Gastroesophageal sphincter (tissue), 4 donors: ENCODE measurements around the gene FAM184B. TPM values are rescaled to one million over a fixed set of nuclear protein-coding genes. Genes with fewer than 3 reads are reported as not detected.
"Not testable (repeated sequence)": the region's sequence is repeated elsewhere in the genome, so short reads cannot be mapped to it uniquely, and the experiment has no call there.

Experiments used
- ATAC-seq: fragments of 150-250 bp; one replicate; pipeline ENCODE4 v1.9.1; 2016; ENCODE audit warnings: mild to moderate bottlenecking, moderate library complexity
- H3K27ac ChIP-seq, 4 donors: fragments of 200-600 bp; sonication (generic) in 3 of 4; 1 replicate in 3 of 4; 2 replicates in 1 of 4; pipeline ENCODE4 v1.5.1; 2016 to 2019
- H3K27me3 ChIP-seq: fragments of 200-600 bp; sonication (generic); one replicate; pipeline ENCODE4 v1.5.1; 2019
- H3K36me3 ChIP-seq, 2 donors: fragments of 200-600 bp; sonication (generic); one replicate each; pipeline ENCODE4 v1.5.1; 2019; ENCODE audit warnings: control low read depth in 1 of 2
- H3K4me1 ChIP-seq, 3 donors: fragments of 200-600 bp; sonication (generic); 1 replicate in 2 of 3; 2 replicates in 1 of 3; pipeline ENCODE4 v1.5.1; 2016 to 2019; ENCODE audit warnings: control low read depth in 2 of 3
- H3K4me3 ChIP-seq, 2 donors: fragments of 200-600 bp; sonication (generic); one replicate each; pipeline ENCODE4 v1.5.1; 2019; ENCODE audit warnings: mild to moderate bottlenecking in 1 of 2, moderate library complexity in 1 of 2
- H3K9me3 ChIP-seq, 3 donors: fragments of 200-600 bp; sonication (generic); one replicate each; pipeline ENCODE4 v1.5.1; 2017 to 2019; ENCODE audit warnings: control low read depth in 2 of 3
- CTCF ChIP-seq, 4 experiments: fragments of 200-600 bp in 2 of 4; fragments of 450-650 bp in 2 of 4; sonication (generic) in 1 of 4; IDR thresholded peaks; one replicate each; pipeline ENCODE4 v1.5.1; 2017 to 2019; ENCODE audit warnings: antibody characterized with exemption in 4 of 4, mild to moderate bottlenecking in 2 of 4, moderate library complexity in 2 of 4
- EP300 ChIP-seq: sonication (generic); formaldehyde crosslinking; IDR thresholded peaks from one replicate; pipeline ENCODE4 v1.6.1; 2017; ENCODE audit warnings: antibody characterized with exemption, mild to moderate bottlenecking
- POLR2A ChIP-seq, 2 donors: fragments of 450-650 bp; IDR thresholded peaks; one replicate each; pipeline ENCODE4 v1.6.1; 2017; ENCODE audit warnings: antibody characterized with exemption in 2 of 2, mild to moderate bottlenecking in 2 of 2, moderate library complexity in 1 of 2
- POLR2AphosphoS5 ChIP-seq: sonication (generic); formaldehyde crosslinking; IDR thresholded peaks from one replicate; pipeline ENCODE4 v1.6.1; 2017; ENCODE audit warnings: antibody characterized with exemption
- WGBS, 2 donors: methylation state at CpG; one replicate each; pipeline ENCODE4 v1.1.5; 2018; ENCODE audit warnings: low coverage in 1 of 2; 5-methylcytosine and 5-hydroxymethylcytosine counted together
- total RNA-seq, 4 donors: library from RNA; depleted of rRNA; stranded (reverse); fragments of >200 nt; gene quantifications; one replicate each; pipeline ENCODE4 v1.1.0, GENCODE V29; 2016

The FAM184B gene
- total RNA-seq, 4 donors from 2014 or later = under 0.01 TPM; not detected in 3

- no peaks in the 10 kb centered on the region for H3K27me3 ChIP-seq
- no peaks in the 10 kb centered on the region for H3K4me1 ChIP-seq
- TF ChIP-seq POLR2AphosphoS5 = no peak
- no peak for TF ChIP-seq CTCF (IDR thresholded peaks at IDR 0.05)
- no peak for TF ChIP-seq POLR2A (IDR thresholded peaks at IDR 0.05)
- TF ChIP-seq EP300 = no peak
- H3K4me3 ChIP-seq = no peak overlapping the region
- no peaks in the 10 kb centered on the region for H3K36me3 ChIP-seq
- ATAC-seq = no peak
- peaks cover 0 to 18% (median 0%) of the 10 kb centered on the region in 3 donors for H3K9me3 ChIP-seq
- 82% methylated on average over 1 of the region's 1 CpG; no CpG with 5 or more reads in 1 of the 2 donors for WGBS, 2 donors
- no peak overlapping the region for H3K27ac ChIP-seq
Measured at GRCh38 chr4:17694552-17694951, 86.9 kb downstream of the FAM184B start.

GRCh38 chr4:17690898-17691297, 90.5 kb downstream of the FAM184B start:
- ATAC-seq = no peak
- Histone ChIP-seq H3K27ac (no peak overlapping the region), H3K4me3 (no peak overlapping the region), H3K9me3 (no peaks in the 10 kb centered on the region), H3K27me3 (no peaks in the 10 kb centered on the region), H3K36me3 (no peaks in the 10 kb centered on the region), H3K4me1 (no peaks in the 10 kb centered on the region)
- TF ChIP-seq CTCF (IDR thresholded peaks at IDR 0.05) (no peak), POLR2A (IDR thresholded peaks at IDR 0.05) (no peak), POLR2AphosphoS5 (no peak), EP300 (no peak)
- 100% methylated on average over 1 of the region's 1 CpG for WGBS, 2 donors

- no peak for TF ChIP-seq POLR2A (IDR thresholded peaks at IDR 0.05)
- TF ChIP-seq CTCF (IDR thresholded peaks at IDR 0.05) = no peak
- no peak for TF ChIP-seq POLR2AphosphoS5
- TF ChIP-seq EP300 = no peak
- H3K4me1 ChIP-seq = no peaks in the 10 kb centered on the region
- WGBS, 2 donors = 73 to 84% methylated on average over 4 to 5 of the region's 5 CpGs
- no peak overlapping the region for H3K4me3 ChIP-seq
- no peak overlapping the region for H3K27ac ChIP-seq
- H3K27me3 ChIP-seq = no peaks in the 10 kb centered on the region
- ATAC-seq = no peak
- no peaks in the 10 kb centered on the region for H3K9me3 ChIP-seq
- no peaks in the 10 kb centered on the region for H3K36me3 ChIP-seq
Measured at GRCh38 chr4:17690135-17690534, 91.3 kb downstream of the FAM184B start.

GRCh38 chr4:17688011-17688441, 93.4 kb downstream of the FAM184B start:
- TF ChIP-seq CTCF (IDR thresholded peaks at IDR 0.05) (no peak), POLR2AphosphoS5 (no peak), POLR2A (IDR thresholded peaks at IDR 0.05) (no peak), EP300 (no peak)
- no peak for ATAC-seq
- Histone ChIP-seq H3K36me3 (no peaks in the 10 kb centered on the region), H3K4me1 (no peaks in the 10 kb centered on the region), H3K27ac (no peak overlapping the region), H3K27me3 (no peaks in the 10 kb centered on the region), H3K9me3 (no peaks in the 10 kb centered on the region), H3K4me3 (no peak overlapping the region)
- WGBS, 2 donors = 65 to 70% methylated on average over 7 to 8 of the region's 9 CpGs

GRCh38 chr4:17687237-17687857, 94.1 kb downstream of the FAM184B start:
- Histone ChIP-seq H3K36me3 (no peaks in the 10 kb centered on the region), H3K27ac (no peak overlapping the region), H3K27me3 (no peaks in the 10 kb centered on the region), H3K9me3 (no peaks in the 10 kb centered on the region), H3K4me1 (no peaks in the 10 kb centered on the region), H3K4me3 (no peak overlapping the region)
- TF ChIP-seq POLR2AphosphoS5 = no peak
- no peak for TF ChIP-seq EP300
- no peak for TF ChIP-seq CTCF (IDR thresholded peaks at IDR 0.05)
- no peak for TF ChIP-seq POLR2A (IDR thresholded peaks at IDR 0.05)
- ATAC-seq = no peak
- 83 to 89% methylated on average over 7 to 10 of the region's 10 CpGs for WGBS, 2 donors

GRCh38 chr4:17684648-17685047, 96.8 kb downstream of the FAM184B start:
- not testable (repeated sequence) for H3K9me3 ChIP-seq, H3K27me3 ChIP-seq, H3K36me3 ChIP-seq, H3K4me1 ChIP-seq, ATAC-seq, H3K4me3 ChIP-seq, H3K27ac ChIP-seq
- WGBS, 2 donors = 83 to 89% methylated on average over 3 of the region's 4 CpGs
